ENCODE results near the gene EDNRA.

EDNRA gene

DNA sequence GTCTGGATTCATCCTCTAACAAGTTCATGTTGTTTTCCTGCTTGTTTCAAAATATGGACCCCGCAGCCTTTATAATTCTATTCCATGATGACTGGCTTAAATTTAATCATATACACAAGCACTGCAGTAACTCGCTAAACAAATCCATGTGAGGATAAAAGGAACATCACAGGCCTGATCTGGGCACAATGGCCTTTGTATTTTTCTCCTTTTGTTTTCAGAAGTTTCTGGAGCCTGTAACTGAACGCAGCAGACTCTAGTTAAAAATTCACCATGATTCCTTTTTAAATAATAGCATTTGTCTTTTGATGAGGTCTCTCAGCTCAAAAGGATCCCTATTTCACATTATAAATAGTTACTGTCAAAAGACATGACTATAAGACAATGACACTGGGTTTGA is 106.1 kb downstream of the EDNRA start:
- no peak for TF ChIP-seq CTCF (IDR thresholded peaks at IDR 0.05; ENCODE audit: control insufficient read depth, extremely low read depth, insufficient read depth)
- no peak for DNase-seq (ENCODE audit: low read depth)
- H3K4me3 ChIP-seq (ENCODE audit: low read depth, low read length) = no peak overlapping the region

GRCh38 chr4:147589586-147589985 is 108.7 kb downstream of the EDNRA start:
- DNase-seq (ENCODE audit: low read depth) = no peak
- no peak for TF ChIP-seq CTCF (IDR thresholded peaks at IDR 0.05; ENCODE audit: control insufficient read depth, extremely low read depth, insufficient read depth)
- no peak overlapping the region for H3K4me3 ChIP-seq (ENCODE audit: low read depth, low read length)

DNA sequence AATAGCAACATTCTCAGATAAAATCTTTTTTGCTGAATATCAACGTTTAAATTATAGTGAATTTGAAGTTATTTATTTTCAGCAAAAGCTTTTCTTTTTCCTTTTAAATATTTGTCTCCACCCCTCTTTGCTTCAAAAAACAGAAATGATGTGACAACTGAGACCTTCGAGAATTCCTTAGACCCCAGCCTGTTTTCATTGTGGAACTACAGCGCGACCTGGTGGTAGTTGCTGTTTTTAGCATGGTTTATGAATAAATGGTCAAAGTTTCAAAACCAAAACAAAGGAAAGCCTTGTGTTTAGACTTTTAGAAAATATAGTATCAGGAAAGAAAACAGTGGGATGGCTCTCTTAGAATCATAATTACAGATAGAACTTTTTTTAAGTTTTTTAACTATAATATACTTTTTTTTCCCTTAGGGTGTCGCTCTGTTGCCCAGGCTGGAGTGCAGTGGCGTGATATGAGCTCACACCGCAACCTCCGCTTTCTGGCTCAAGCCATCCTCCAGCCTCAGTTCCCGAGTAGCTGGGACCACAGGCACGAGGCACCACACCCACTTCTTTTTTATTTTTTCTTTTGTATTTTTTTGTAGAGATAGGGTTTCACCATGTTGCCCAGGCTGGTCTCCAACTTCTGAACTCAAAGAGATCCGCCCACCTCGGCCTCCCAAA is 109.5 kb downstream of the EDNRA start:
- DNase-seq (ENCODE audit: low read depth) = peak; percentile 37

GRCh38 chr4:147591106-147591505 is 110.2 kb downstream of the EDNRA start:
- no peak for TF ChIP-seq CTCF (IDR thresholded peaks at IDR 0.05; ENCODE audit: control insufficient read depth, extremely low read depth, insufficient read depth)
- no peak for DNase-seq (ENCODE audit: low read depth)
- H3K4me3 ChIP-seq (ENCODE audit: low read depth, low read length) = no peak overlapping the region

More for the DNA sequence above, 109.5 kb downstream of the EDNRA start:
- H3K4me3 ChIP-seq (ENCODE audit: low read depth, low read length) = no peak overlapping the region
- peak; percentile 73 for TF ChIP-seq CTCF (IDR thresholded peaks at IDR 0.05; ENCODE audit: control insufficient read depth, extremely low read depth, insufficient read depth)

GRCh38 chr4:147594107-147594506 is 113.2 kb downstream of the EDNRA start:
- no peak for DNase-seq (ENCODE audit: low read depth)
- TF ChIP-seq CTCF (IDR thresholded peaks at IDR 0.05; ENCODE audit: control insufficient read depth, extremely low read depth, insufficient read depth) = no peak
- H3K4me3 ChIP-seq (ENCODE audit: low read depth, low read length) = no peak overlapping the region
